ENCODE results near the gene VTCN1.

DNA sequence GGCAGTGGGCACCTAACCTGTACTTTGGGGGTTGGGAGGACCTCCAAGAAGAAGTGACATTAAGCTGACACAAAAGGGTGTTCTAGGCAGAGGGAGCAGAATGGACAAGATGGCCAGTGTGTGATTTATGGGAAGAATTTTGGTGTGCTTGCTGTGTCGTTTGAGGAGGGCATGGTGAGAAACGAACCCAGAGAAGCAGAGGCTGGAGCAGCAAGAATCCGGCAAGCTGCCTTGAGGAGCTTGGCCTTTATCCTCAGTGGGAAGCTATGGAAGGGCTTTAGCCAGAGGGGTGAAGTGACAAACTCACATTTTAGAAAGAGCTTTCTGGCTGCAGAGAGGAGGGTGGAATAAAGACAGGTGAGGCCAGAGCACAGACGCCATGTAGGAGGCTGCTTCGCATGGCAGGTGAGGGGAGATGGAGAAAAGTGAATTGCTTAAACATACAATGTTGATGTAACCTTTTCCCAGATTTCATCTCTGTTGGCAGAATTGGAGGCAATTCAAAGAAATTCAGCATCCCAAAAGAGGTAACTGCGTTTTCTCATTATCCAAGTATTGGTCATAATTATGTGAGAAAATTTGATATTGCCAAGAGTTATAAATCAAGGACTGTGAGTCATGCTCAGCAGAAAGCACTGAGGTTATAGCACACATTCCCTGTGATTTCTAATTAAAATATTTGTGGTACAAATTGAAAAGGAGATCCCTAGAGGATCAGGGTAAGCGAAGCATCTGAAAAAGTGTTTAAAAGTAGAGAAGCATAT, 115.7 kb downstream of the VTCN1 start:
- TF ChIP-seq, protein P1, sequence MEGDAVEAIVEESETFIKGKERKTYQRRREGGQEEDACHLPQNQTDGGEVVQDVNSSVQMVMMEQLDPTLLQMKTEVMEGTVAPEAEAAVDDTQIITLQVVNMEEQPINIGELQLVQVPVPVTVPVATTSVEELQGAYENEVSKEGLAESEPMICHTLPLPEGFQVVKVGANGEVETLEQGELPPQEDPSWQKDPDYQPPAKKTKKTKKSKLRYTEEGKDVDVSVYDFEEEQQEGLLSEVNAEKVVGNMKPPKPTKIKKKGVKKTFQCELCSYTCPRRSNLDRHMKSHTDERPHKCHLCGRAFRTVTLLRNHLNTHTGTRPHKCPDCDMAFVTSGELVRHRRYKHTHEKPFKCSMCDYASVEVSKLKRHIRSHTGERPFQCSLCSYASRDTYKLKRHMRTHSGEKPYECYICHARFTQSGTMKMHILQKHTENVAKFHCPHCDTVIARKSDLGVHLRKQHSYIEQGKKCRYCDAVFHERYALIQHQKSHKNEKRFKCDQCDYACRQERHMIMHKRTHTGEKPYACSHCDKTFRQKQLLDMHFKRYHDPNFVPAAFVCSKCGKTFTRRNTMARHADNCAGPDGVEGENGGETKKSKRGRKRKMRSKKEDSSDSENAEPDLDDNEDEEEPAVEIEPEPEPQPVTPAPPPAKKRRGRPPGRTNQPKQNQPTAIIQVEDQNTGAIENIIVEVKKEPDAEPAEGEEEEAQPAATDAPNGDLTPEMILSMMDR (IDR thresholded peaks at IDR 0.05) = no peak
- no peak for TF ChIP-seq POLR2A (IDR thresholded peaks at IDR 0.05)
- TF ChIP-seq EP300 (IDR thresholded peaks at IDR 0.05) = no peak

Measured in ovary (tissue), 3 donors.